ENCODE data around the gene RAD18.

DNA sequence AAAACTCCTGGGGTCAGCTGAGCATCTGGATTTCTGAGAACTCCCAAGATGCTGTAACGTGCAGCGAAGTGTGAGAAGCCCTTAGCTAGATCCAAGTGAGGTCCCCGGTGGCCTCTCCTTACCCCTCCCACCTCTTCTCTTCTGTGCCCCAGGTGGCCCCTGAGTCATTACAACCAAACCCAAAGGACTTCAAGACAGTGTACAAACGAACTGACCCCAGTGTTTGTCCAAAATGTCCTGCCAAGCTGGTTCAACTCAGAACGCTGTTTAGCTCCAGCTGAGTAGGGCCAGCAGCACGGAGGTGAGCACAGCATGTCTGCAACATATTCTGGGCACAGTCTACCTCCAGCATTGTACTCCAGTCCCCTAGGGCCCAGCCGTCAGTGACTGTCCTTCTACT lies 119.9 kb downstream of the RAD18 start:
- TF ChIP-seq POLR2A (IDR thresholded peaks at IDR 0.05; ENCODE audit: low read depth, low read length) (no peak), TAF1 (IDR thresholded peaks at IDR 0.05; ENCODE audit: borderline replicate concordance, low read depth, low read length) (no peak), POLR2AphosphoS5 (IDR thresholded peaks at IDR 0.05; ENCODE audit: low read depth, low read length) (no peak)
